HG02943 (cell line): Measurements from ENCODE around the gene NXPE3.
A peak's percentile ranks its signal among the peaks of the same experiment; 100 is the strongest.
"Not testable (repeated sequence)": the region's sequence is repeated elsewhere in the genome, so short reads cannot be mapped to it uniquely, and the experiment has no call there.

Source experiments
- ATAC-seq: cut with Tn5 transposase; IDR thresholded peaks from one replicate; pipeline ENCODE4 v1.9.1; 2021; ENCODE audit warnings: mild to moderate bottlenecking, low read depth, moderate library complexity; ENCODE audit not compliant: unreplicated experiment

Gene NXPE3

GRCh38 chr3:101849714-101850245 lies 70.8 kb downstream of the NXPE3 start:
- peak; percentile 37 for ATAC-seq

DNA sequence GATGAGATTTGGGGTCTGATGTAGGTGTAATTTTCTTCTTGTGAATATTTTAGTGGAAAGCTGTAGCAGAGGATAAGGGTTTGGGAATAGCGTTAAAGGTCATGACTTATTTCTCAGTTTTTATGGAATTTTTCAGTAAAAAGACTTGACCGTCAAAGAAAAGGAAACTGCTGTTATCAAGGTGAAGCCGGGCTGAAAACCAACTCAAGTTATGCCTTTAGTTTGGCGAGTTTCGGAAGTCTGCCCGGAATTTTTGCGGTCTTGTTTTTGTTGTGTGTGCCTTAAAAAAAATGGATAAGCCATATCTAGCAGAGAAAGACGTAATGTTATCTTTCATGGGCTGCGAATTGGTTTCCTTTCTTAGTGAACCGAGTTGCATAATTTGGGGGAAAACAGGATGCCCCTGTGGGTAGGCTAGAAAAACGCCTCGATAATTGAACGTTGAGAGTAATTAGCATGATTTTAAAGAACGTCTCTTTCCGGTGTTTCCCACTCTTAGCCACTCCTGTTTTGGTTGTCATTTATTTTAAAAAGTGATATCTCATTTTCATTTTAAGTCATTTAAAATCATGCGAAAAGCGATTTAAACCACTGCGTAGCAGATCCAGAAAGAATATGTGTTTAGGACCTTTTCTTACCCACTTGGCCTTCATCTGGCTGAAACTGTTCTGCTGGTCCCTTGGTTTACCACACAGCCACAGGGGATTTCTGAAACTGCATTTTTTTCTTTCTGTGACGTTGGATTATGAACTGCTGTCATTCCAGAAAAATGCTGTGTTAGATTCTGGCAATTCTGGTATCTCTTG lies 71.4 kb downstream of the NXPE3 start:
- no peak for ATAC-seq

DNA sequence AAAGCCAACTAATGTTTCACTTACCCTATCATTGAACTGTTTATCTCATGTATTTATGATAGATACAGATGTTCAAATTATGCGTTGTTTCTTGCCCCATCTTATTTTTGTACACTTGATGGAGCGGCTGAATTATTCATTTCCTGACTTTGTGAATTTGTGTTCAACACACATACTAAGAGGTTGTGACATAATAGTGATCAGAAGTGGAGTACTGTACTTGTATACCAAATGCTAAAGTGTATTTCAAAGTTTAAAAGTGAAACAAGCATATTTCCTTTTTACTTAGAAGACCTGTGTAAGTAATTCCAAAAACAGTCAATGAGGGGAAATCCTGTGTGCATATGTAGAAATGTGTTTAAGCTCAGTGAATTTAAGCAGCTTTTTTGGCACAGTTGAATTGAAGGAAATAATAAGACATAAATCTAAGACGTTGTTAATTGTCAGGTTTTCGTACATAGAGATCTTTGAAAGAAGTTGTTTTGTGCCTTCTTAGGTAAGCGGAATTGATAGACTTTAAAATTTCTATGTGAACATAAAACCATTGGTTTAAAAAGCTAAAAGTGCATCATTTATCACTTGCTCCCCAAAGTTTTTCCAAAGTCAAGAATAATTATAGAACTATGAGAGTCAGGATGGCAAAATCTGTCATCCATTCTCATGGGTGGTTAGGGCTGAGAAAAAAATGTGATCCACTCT lies 72.2 kb downstream of the NXPE3 start:
- no peak for ATAC-seq

DNA sequence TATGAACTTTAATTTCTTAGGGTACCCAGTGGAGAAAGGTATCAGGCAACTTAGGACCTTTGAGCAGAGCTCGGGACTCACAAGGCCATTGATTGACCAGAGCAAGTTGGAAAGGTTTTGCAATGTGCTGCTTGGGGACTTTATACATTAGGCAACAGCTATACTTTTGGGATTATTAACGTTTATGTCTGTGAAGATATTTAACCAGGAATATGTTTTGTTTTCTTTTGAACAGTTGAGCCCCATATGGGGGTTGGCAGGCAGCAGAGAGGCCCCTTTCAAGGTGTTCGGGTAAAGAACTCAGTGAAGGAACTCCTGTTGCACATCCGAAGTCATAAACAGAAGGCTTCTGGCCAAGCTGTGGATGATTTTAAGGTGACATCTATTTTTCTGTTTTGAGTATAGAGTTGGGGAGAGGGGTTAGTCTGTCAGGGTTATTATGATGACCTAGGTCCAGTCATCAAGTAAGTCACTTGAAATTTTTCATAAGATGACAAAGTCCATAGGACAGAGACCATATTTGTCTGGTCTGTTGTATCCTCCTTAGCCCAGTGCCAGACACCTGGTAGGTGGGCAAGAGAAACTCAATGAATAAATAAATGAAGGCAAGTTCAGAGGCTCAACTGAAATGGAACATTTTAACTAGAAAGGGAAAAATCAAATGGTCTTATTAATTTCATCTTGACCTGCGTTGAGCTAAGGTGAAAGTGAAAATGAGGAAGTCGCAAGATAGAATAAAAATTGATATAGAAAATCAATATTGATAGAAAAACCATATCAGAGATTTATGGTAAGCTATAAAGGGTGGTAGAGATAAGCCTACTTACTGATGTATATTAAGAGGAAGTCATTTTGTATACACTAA lies 73.1 kb downstream of the NXPE3 start:
- no peak for ATAC-seq

- no peak for ATAC-seq
Measured at GRCh38 chr3:101852983-101853840, 74.2 kb downstream of the NXPE3 start.

GRCh38 chr3:101853982-101854381 lies 75.0 kb downstream of the NXPE3 start:
- ATAC-seq: no peak

DNA sequence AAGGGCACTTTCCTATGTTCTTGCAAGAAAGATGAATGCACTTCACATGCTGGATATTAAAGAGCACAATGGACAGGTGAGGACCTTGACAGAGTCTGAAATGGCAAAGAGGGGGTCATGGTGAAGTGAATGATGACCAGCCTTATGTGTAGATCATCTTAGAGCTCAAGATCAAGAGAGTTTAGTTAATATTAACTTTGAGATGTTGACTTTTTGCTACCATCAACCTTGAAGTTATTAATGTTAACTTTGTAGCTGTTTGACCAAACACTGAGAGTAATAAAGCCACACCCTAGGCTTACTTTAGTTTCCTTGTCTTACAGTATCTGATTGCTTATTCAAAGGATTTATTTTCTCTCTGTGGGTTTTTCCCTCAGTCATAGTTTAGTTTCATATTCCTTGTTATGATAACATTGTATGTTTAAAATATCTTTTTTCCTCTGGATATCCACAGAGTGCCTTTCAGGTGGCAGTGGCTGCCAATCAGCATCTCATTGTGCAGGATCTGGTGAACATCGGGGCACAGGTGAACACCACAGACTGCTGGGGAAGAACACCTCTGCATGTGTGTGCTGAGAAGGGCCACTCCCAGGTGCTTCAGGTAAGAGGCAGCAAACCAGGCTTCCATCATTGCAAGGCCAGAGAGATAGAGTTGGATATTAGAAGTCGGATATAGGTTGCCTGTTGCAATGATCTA lies 75.7 kb downstream of the NXPE3 start:
- no peak for ATAC-seq

DNA sequence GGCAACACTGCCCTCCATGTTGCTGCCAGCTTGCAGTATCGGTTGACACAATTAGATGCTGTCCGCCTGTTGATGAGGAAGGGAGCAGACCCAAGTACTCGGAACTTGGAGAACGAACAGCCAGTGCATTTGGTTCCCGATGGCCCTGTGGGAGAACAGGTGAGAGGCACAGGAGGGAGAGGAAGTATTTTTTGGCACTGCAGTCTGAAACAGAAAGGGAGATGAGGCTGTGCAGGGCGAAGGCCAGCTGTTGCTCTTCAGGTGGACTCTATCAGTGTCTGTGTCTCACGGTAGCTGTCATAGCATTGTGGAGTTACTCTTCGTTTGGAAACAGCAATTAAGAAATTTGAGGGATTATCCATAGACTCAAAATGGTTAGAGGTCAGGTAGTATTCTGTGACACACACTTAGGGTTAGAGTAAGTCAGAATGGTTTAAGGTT lies 78.3 kb downstream of the NXPE3 start:
- no peak for ATAC-seq

DNA sequence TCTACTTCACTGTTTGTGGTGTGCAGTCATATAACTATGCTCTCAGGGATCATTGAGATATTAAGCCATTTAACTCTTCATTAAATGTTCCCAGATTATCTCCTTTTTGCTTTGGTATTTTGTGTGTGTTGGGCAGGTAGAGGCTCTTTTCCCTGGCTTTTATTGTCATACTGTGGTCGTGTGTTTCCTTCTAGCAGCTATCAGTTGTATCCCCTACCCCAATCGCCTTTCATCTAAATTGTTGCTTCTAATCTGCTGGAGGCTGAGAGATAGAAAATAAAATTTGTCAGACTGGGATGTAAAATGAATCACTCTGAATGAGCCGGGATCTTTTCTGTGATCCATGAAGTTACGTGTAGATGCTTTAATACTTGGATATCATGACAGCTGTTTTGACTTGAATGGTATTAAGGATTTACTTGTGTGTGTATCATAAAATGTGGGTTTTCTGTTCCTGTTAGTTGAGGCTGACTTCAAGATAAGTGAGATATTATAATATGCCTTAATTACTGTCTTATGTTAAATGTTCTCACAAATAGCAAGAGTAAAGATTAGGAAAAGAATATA lies 79.5 kb downstream of the NXPE3 start:
- ATAC-seq: no peak

GRCh38 chr3:101859882-101860448 lies 81.0 kb downstream of the NXPE3 start:
- no peak for ATAC-seq

- ATAC-seq: no peak
Measured at GRCh38 chr3:101861212-101861788, 82.3 kb downstream of the NXPE3 start.

DNA sequence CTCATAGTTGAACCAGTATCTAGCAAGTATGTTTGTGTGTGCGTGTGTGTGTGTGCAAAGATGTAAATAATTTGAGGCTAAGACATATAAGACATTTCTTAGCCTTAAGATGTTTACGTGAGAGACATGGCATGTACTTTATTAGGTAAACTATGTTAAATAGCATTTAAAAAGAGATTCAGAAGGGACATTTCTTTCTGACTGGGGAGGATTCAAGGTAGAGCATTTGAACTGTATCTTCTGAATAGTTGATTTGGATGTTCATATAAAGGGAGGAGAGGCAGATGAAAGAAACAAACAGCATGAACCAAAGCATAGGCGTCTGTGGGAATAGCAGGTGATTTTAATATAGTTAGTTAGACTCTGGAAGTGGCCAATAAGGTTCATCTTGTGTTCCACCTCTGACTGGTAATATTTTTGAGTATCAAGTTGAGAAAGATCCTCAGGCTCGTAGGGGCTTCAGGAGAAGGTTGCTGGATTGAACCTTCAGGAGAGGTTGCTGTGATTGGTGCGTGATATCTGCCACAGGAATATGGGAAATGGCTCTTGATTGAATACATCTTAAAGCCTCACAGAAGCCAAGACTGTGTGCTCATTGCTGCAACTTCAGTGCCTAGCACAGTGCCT lies 82.9 kb downstream of the NXPE3 start:
- ATAC-seq: no peak

- no peak for ATAC-seq
Measured at GRCh38 chr3:101862416-101863165, 83.6 kb downstream of the NXPE3 start.

DNA sequence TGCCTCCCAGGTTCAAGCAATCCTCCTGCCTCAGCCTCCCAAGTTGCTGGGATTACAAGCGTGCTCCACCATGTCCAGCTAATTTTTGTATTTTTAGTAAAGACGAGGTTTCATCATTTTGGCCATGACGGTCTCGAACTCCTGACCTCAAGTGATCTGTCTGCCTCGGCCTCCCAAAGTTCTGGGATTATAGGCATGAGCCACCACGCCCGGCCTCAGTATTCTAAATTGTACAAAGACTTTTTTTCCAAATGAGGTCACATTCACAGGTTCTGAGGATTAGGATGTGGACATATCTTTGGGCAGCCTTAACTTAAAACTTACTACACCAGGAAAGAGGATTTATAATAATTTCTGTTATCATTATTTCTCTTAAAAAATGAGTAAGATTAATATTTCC lies 85.9 kb downstream of the NXPE3 start:
- ATAC-seq: not testable (repeated sequence)

DNA sequence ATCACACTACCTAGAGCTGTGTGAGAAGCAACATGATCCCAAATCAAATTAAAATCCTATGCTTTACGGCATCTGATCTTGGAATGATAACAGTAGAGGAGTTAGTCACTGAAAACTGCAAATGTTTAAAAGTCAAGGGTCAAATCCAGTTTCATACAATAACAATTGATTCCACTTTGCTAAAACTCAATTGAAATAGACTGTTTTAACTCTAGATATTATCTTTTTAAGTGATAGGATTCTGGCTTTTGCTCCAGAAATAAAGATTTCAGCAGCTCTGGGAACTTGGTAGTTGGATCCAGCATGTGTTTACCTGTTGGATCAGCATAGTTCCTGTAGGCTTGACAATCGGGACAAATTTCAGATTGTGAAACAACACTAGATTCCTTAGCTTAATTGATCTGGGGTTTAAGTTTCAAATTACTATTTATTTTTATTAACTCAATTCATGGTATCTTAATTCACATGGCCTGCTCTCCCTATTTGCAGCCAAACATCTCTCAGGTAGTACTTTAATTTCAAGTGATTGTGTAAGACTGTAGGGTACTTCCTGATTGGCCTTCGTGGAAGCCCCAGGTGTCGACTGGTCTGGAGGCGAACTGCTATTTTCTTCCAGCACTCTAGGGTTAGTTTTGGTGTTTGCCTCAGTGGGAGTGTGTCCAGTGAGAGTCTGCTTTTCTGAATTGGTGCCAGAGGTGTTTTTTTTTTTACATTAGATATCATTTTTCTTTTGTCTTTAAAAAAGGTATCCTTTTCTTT lies 86.9 kb downstream of the NXPE3 start:
- no peak for ATAC-seq

- ATAC-seq: no peak
Measured at GRCh38 chr3:101867511-101867910, 88.5 kb downstream of the NXPE3 start.
